ENCODE measurements around the gene RUFY2. TPM values are rescaled to one million over a fixed set of nuclear protein-coding genes. Genes with fewer than 3 reads are reported as not detected.
A peak's percentile ranks its signal among the peaks of the same experiment; 100 is the strongest.

RUFY2 gene
- total RNA-seq, 1 experiment from 2014 or later: 9.3 TPM

GRCh38 chr10:68364101-68364886 lies 42.8 kb downstream of the RUFY2 start:
- DNase-seq (ENCODE audit: low spot score): no peak

GRCh38 chr10:68362590-68362989 lies 44.5 kb downstream of the RUFY2 start:
- no peak for DNase-seq (ENCODE audit: low spot score)

GRCh38 chr10:68359189-68359588 lies 47.9 kb downstream of the RUFY2 start:
- no peak for DNase-seq (ENCODE audit: low spot score)

- DNase-seq (ENCODE audit: low spot score): no peak
Measured at GRCh38 chr10:68353537-68353936, 53.5 kb downstream of the RUFY2 start.

- peak; percentile 39 for DNase-seq (ENCODE audit: low spot score)
Measured at GRCh38 chr10:68348265-68348741, 58.8 kb downstream of the RUFY2 start.

- DNase-seq (ENCODE audit: low spot score): no peak
Measured at GRCh38 chr10:68346774-68347173, 60.3 kb downstream of the RUFY2 start.

- DNase-seq (ENCODE audit: low spot score): no peak
Measured at GRCh38 chr10:68345621-68346020, 61.5 kb downstream of the RUFY2 start.

GRCh38 chr10:68342909-68343516 lies 64.1 kb downstream of the RUFY2 start:
- DNase-seq (ENCODE audit: low spot score): no peak

GRCh38 chr10:68340358-68341080 lies 66.6 kb downstream of the RUFY2 start:
- DNase-seq (ENCODE audit: low spot score): no peak

GRCh38 chr10:68336754-68337351 lies 70.2 kb downstream of the RUFY2 start:
- no peak for DNase-seq (ENCODE audit: low spot score)

GRCh38 chr10:68334672-68335467 lies 72.2 kb downstream of the RUFY2 start:
- DNase-seq (ENCODE audit: low spot score): no peak

- no peak for DNase-seq (ENCODE audit: low spot score)
Measured at GRCh38 chr10:68333440-68334431, 73.3 kb downstream of the RUFY2 start.

GRCh38 chr10:68333058-68333395 lies 74.0 kb downstream of the RUFY2 start:
- DNase-seq (ENCODE audit: low spot score): no peak

- DNase-seq (ENCODE audit: low spot score): peak; percentile 73
Measured at GRCh38 chr10:68332259-68333057, 74.6 kb downstream of the RUFY2 start, which contains the start of gene PBLD. PBLD (minus strand) TSS chr10:68332928; CDS start chr10:68306844, 26,084 bp downstream.

- DNase-seq (ENCODE audit: low spot score): peak; percentile 97
Measured at GRCh38 chr10:68331455-68332258, 75.4 kb downstream of the RUFY2 start, which contains the start of gene HNRNPH3. HNRNPH3 (plus strand) TSS chr10:68332064; CDS start chr10:68337222, 5,158 bp downstream.

GRCh38 chr10:68330852-68331454 lies 76.1 kb downstream of the RUFY2 start:
- DNase-seq (ENCODE audit: low spot score): no peak

- DNase-seq (ENCODE audit: low spot score): no peak
Measured at GRCh38 chr10:68329506-68329861, 77.6 kb downstream of the RUFY2 start.

All from H4 (cell line).